Measurements from ENCODE around the gene DUSP3.

DNA sequence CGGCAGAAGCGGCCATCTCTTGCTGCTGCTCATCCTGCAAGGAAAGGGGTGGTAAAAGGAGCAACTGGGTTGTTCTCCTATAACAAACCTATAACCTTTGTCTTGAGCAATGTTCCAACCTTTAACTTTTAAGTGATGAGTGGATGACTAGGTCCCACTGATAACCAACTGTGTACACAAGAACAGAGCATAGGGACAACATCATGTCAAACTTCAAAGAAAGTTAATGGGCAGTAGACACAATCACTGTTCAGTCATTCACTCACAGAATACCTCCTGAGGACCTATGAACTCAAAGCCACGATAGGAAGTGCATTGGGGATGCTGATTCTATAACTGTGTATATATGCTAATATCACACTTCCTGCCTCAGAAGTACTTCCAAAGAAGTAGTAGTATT lies 23.1 kb upstream of the DUSP3 start:
- TF ChIP-seq, protein P1, sequence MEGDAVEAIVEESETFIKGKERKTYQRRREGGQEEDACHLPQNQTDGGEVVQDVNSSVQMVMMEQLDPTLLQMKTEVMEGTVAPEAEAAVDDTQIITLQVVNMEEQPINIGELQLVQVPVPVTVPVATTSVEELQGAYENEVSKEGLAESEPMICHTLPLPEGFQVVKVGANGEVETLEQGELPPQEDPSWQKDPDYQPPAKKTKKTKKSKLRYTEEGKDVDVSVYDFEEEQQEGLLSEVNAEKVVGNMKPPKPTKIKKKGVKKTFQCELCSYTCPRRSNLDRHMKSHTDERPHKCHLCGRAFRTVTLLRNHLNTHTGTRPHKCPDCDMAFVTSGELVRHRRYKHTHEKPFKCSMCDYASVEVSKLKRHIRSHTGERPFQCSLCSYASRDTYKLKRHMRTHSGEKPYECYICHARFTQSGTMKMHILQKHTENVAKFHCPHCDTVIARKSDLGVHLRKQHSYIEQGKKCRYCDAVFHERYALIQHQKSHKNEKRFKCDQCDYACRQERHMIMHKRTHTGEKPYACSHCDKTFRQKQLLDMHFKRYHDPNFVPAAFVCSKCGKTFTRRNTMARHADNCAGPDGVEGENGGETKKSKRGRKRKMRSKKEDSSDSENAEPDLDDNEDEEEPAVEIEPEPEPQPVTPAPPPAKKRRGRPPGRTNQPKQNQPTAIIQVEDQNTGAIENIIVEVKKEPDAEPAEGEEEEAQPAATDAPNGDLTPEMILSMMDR (IDR thresholded peaks at IDR 0.05) = no peak
- no peak for TF ChIP-seq POLR2AphosphoS5 (IDR thresholded peaks at IDR 0.05)
